IMR-90 (cell line): ENCODE results near the gene TXLNA. TPM values are rescaled to one million over a fixed set of nuclear protein-coding genes. Genes with fewer than 3 reads are reported as not detected.

Experiments used
- ATAC-seq: fragments of 200-7000 bp; cut with Tn5 transposase; 2 replicates; pipeline ENCODE4 v1.9.1; 2020; ENCODE audit warnings: low read depth, mild to moderate bottlenecking, moderate library complexity
- BruUV-seq: library from RNA; stranded (reverse); fragments of 400-500 nt; replicated peaks from 2 replicates; lab custom pipeline; 2021; lab: Mats Ljungman, UMichigan
- CTCF ChIA-PET: fragments of 300-600 bp; formaldehyde crosslinking; extraction: SDS; loops from one replicate; lab custom pipeline; 2021; ENCODE audit warnings: antibody characterized with exemption; lab: Yijun Ruan, JAX
- POLR2A ChIA-PET: fragments of 300-600 bp; sonication (Branson Sonifier 250); formaldehyde crosslinking; loops from one replicate; lab custom pipeline; 2022; ENCODE audit warnings: antibody characterized with exemption; ENCODE audit not compliant: unreplicated experiment; lab: Charles Lee
- DNase-seq: peaks from one replicate; pipeline ENCODE4 v3.0.0; 2013
- H2AFZ ChIP-seq: replicated peaks from 2 replicates; pipeline ENCODE3; 2013; ENCODE audit warnings: low read length, mild to moderate bottlenecking; ENCODE audit not compliant: poor library complexity
- H2AK5ac ChIP-seq: 2 replicates; pipeline ENCODE4 v1.6.1; 2013; ENCODE audit warnings: low read depth, low read length, inconsistent platforms
- H2AK9ac ChIP-seq: replicated peaks from 2 replicates; pipeline ENCODE3; 2013; ENCODE audit warnings: mild to moderate bottlenecking, low read depth, low read length, moderate library complexity; ENCODE audit not compliant: poor library complexity
- H2BK120ac ChIP-seq: 2 replicates; pipeline ENCODE4 v1.6.1; 2013; ENCODE audit warnings: low read depth, low read length, inconsistent platforms
- H2BK15ac ChIP-seq: 3 replicates; pipeline ENCODE4 v1.6.1; 2013; ENCODE audit warnings: low read depth, low read length, inconsistent platforms
- H2BK20ac ChIP-seq: 2 replicates; pipeline ENCODE4 v1.6.1; 2013; ENCODE audit warnings: low read depth, mild to moderate bottlenecking, inconsistent platforms, low read length, moderate library complexity
- H2BK5ac ChIP-seq: 2 replicates; pipeline ENCODE4 v1.6.1; 2013; ENCODE audit warnings: mild to moderate bottlenecking, low read depth, low read length, inconsistent platforms; ENCODE audit not compliant: poor library complexity, severe bottlenecking
- H3K14ac ChIP-seq: replicated peaks from 2 replicates; pipeline ENCODE4 v1.6.1; 2013; ENCODE audit warnings: low read depth, low read length, inconsistent platforms
- H3K18ac ChIP-seq: 2 replicates; pipeline ENCODE4 v1.6.1; 2013; ENCODE audit warnings: low read depth, low read length, control low read depth
- H3K23ac ChIP-seq: 2 replicates; pipeline ENCODE4 v1.6.1; 2013; ENCODE audit warnings: low read depth, low read length, inconsistent platforms
- H3K27ac ChIP-seq: 2 replicates; pipeline ENCODE4 v1.5.1; 2013; ENCODE audit warnings: mild to moderate bottlenecking, control low read depth, low read length; ENCODE audit not compliant: insufficient read depth
- H3K27me3 ChIP-seq: 2 replicates; pipeline ENCODE4 v1.6.1; 2013; ENCODE audit warnings: low read length; ENCODE audit not compliant: control insufficient read depth, insufficient read depth
- H3K36me3 ChIP-seq: 2 replicates; pipeline ENCODE4 v1.6.1; 2013; ENCODE audit warnings: low read length, mixed read lengths; ENCODE audit not compliant: control insufficient read depth, insufficient read depth
- H3K4ac ChIP-seq: 2 replicates; pipeline ENCODE4 v1.6.1; 2013; ENCODE audit warnings: low read depth, low read length, inconsistent platforms
- H3K4me1 ChIP-seq: 2 replicates; pipeline ENCODE4 v1.6.1; 2013; ENCODE audit warnings: low read length, mixed read lengths; ENCODE audit not compliant: control insufficient read depth, insufficient read depth
- H3K4me2 ChIP-seq: 2 replicates; pipeline ENCODE4 v1.6.1; 2013; ENCODE audit warnings: low read depth, mild to moderate bottlenecking, control low read depth, low read length, moderate library complexity
- H3K4me3 ChIP-seq: 2 replicates; pipeline ENCODE4 v1.5.1; 2013; ENCODE audit warnings: low read depth, mild to moderate bottlenecking, control low read depth, low read length, moderate library complexity; ENCODE audit not compliant: insufficient read depth
- H3K56ac ChIP-seq: 2 replicates; pipeline ENCODE4 v1.6.1; 2013; ENCODE audit warnings: low read length, inconsistent platforms; ENCODE audit not compliant: insufficient read depth; ENCODE audit errors: extremely low read depth
- H3K79me1 ChIP-seq, 2 experiments: 2 replicates each; pipeline ENCODE4 v1.6.1; 2013; ENCODE audit warnings: low read length in 2 of 2, inconsistent platforms in 1 of 2, low read depth in 1 of 2
- H3K9ac ChIP-seq: 2 replicates; pipeline ENCODE4 v1.6.1; 2013; ENCODE audit warnings: low read depth, low read length, control low read depth
- H3K9me1 ChIP-seq: 2 replicates; pipeline ENCODE4 v1.6.1; 2013; ENCODE audit warnings: low read length, inconsistent platforms; ENCODE audit not compliant: insufficient read depth
- H3K9me3 ChIP-seq: 2 replicates; pipeline ENCODE4 v1.6.1; 2013; ENCODE audit warnings: low read length; ENCODE audit not compliant: control insufficient read depth, insufficient read depth
- H4K20me1 ChIP-seq: 2 replicates; pipeline ENCODE4 v1.6.1; 2013; ENCODE audit warnings: low read length, inconsistent platforms; ENCODE audit not compliant: insufficient read depth
- H4K5ac ChIP-seq: 2 replicates; pipeline ENCODE4 v1.6.1; 2013; ENCODE audit warnings: mild to moderate bottlenecking, low read depth, low read length, control low read depth
- H4K8ac ChIP-seq, 2 experiments: 2 replicates each; pipeline ENCODE4 v1.6.1; 2013; ENCODE audit warnings: low read depth in 2 of 2, low read length in 2 of 2, control low read depth in 1 of 2, inconsistent platforms in 1 of 2
- H4K91ac ChIP-seq: 2 replicates; pipeline ENCODE4 v1.6.1; 2013; ENCODE audit warnings: low read depth, low read length, inconsistent platforms; ENCODE audit not compliant: insufficient read depth
- BHLHE40 ChIP-seq: fragments of 150-350 bp; IDR thresholded peaks from 2 replicates; pipeline ENCODE4 v1.6.1; 2016; ENCODE audit warnings: mild to moderate bottlenecking, low read depth, low read length
- CEBPB ChIP-seq: IDR thresholded peaks from 2 replicates; pipeline ENCODE4 v1.6.1; 2012; ENCODE audit warnings: low read depth, low read length, improper control_type of control experiment
- CHD1 ChIP-seq: IDR thresholded peaks from 2 replicates; pipeline ENCODE4 v1.6.1; 2012; ENCODE audit warnings: low read depth, low read length, improper control_type of control experiment
- CTCF ChIP-seq: conservative IDR thresholded peaks from 2 replicates; pipeline ENCODE4 v1.5.1; 2012; ENCODE audit warnings: mild to moderate bottlenecking, low read depth, low read length, improper control_type of control experiment
- ELK1 ChIP-seq: fragments of 150-350 bp; IDR thresholded peaks from 2 replicates; pipeline ENCODE4 v1.6.1; 2016; ENCODE audit warnings: low read depth, mild to moderate bottlenecking, low read length, moderate library complexity, borderline replicate concordance
- FOS ChIP-seq: fragments of 150-350 bp; IDR thresholded peaks from 2 replicates; pipeline ENCODE4 v1.6.1; 2016; ENCODE audit warnings: low read depth, low read length
- MAFK ChIP-seq: IDR thresholded peaks from 2 replicates; pipeline ENCODE4 v1.6.1; 2012; ENCODE audit warnings: low read depth, low read length, improper control_type of control experiment
- MAZ ChIP-seq: IDR thresholded peaks from 2 replicates; pipeline ENCODE4 v1.6.1; 2012; ENCODE audit warnings: low read depth, mild to moderate bottlenecking, low read length, improper control_type of control experiment, moderate library complexity, borderline replicate concordance
- MXI1 ChIP-seq: IDR thresholded peaks from 2 replicates; pipeline ENCODE4 v1.6.1; 2012; ENCODE audit warnings: low read depth, mild to moderate bottlenecking, low read length, moderate library complexity, borderline replicate concordance
- NFE2L2 ChIP-seq: fragments of 150-350 bp; IDR thresholded peaks from 2 replicates; pipeline ENCODE4 v1.6.1; 2016; ENCODE audit warnings: low read depth, mild to moderate bottlenecking, low read length
- POLR2A ChIP-seq: IDR thresholded peaks from 2 replicates; pipeline ENCODE4 v1.6.1; 2012; ENCODE audit warnings: mild to moderate bottlenecking, low read depth, low read length
- RAD21 ChIP-seq: IDR thresholded peaks from 2 replicates; pipeline ENCODE4 v1.6.1; 2012; ENCODE audit warnings: low read length, improper control_type of control experiment
- RCOR1 ChIP-seq: IDR thresholded peaks from 2 replicates; pipeline ENCODE4 v1.6.1; 2012; ENCODE audit warnings: mild to moderate bottlenecking, low read length, improper control_type of control experiment; ENCODE audit not compliant: insufficient replicate concordance
- RFX5 ChIP-seq: IDR thresholded peaks from 2 replicates; pipeline ENCODE4 v1.8.0; 2012; ENCODE audit warnings: low read depth, mild to moderate bottlenecking, low read length, moderate library complexity
- SMC3 ChIP-seq: fragments of 150-350 bp; IDR thresholded peaks from 2 replicates; pipeline ENCODE4 v1.6.1; 2016; ENCODE audit warnings: low read depth, mild to moderate bottlenecking, antibody characterized with exemption, low read length, moderate library complexity
- USF2 ChIP-seq: fragments of 150-350 bp; IDR thresholded peaks from 2 replicates; pipeline ENCODE4 v1.6.1; 2017; ENCODE audit warnings: mild to moderate bottlenecking, antibody characterized with exemption, low read length, low read depth
- WGBS, 2 experiments: methylation state at CpG; one replicate each; pipeline versions ENCODE4 v1.1.5 to v1.1.7; 2013; ENCODE audit warnings: missing lambda C conversion rate in 2 of 2; ENCODE audit not compliant: insufficient read length in 1 of 2; ENCODE audit errors: extremely low coverage in 2 of 2; 5-methylcytosine and 5-hydroxymethylcytosine counted together
- dilution Hi-C: fragments of 300-500 bp; cut with HindIII; formaldehyde crosslinking; loops from one replicate; pipeline ENCODE4 v1.14.3; 2018; ENCODE audit warnings: low sequenced_read_pairs; ENCODE audit not compliant: unreplicated experiment
- in situ Hi-C: fragments of 300-500 bp; cut with MboI; formaldehyde crosslinking; loops from 3 replicates; pipeline ENCODE4 v1.14.3; 2019; ENCODE audit warnings: low sequenced_read_pairs, inconsistent platforms, mixed read lengths
- intact Hi-C: fragments of 100-400 bp; cut with micrococcal nuclease; formaldehyde crosslinking; loops from 2 replicates; pipeline ENCODE4 v1.10.0; 2022
- polyA plus RNA-seq, 3 experiments: library from polyadenylated mRNA; depleted of rRNA; stranded (reverse); fragments of >200 nt; gene quantifications; 2 replicates each; pipeline ENCODE4 v1.2.3, GENCODE V29; 2012; ENCODE audit warnings: low replicate concordance in 1 of 3
- total RNA-seq: library from RNA; depleted of rRNA; stranded (reverse); fragments of >200 nt; gene quantifications from 2 replicates; pipeline ENCODE4 v1.2.3, GENCODE V29; 2012

The TXLNA gene
- total and polyA plus RNA-seq, 2 of the 4 experiments (the other 2 are of a cell fraction) = 47.6 to 102 TPM

- H3K4ac ChIP-seq = no peak overlapping the region
Measured at GRCh38 chr1:32163405-32163804, 16.1 kb upstream of the TXLNA start.

More at GRCh38 chr1:32163405-32163804, 16.1 kb upstream of the TXLNA start:
- Histone ChIP-seq H3K27me3 (no peaks in the 10 kb centered on the region), H3K56ac (no peak overlapping the region), H4K5ac (no peak overlapping the region), H2AFZ (no peak overlapping the region), H2BK15ac (no peak overlapping the region), H3K4me2 (no peak overlapping the region), H3K4me3 (no peak overlapping the region), H3K9me1 (no peaks in the 10 kb centered on the region; the same call in 1 of the 2 replicates), H2BK120ac (no peak overlapping the region), H2AK5ac (no peak overlapping the region), H3K4me1 (no peaks in the 10 kb centered on the region), H4K91ac (no peak overlapping the region), H4K8ac (no peak overlapping the region), H3K79me1 (peaks cover 8 to 12% of the 10 kb centered on the region in 2 experiments; a peak in 3 of 4 replicates), H3K9me3 (no peaks in the 10 kb centered on the region), H2BK5ac (no peak overlapping the region), H2BK20ac (no peak overlapping the region), H3K23ac (no peak overlapping the region), H3K27ac (no peak overlapping the region), H4K20me1 (no peaks in the 10 kb centered on the region), H3K18ac (no peak overlapping the region), H2AK9ac (no peak overlapping the region), H3K9ac (no peak overlapping the region), H3K14ac (no peak overlapping the region), H3K36me3 (peaks cover 56% of the 10 kb centered on the region)
- ATAC-seq (no peak), DNase-seq (no peak)
- dilution Hi-C loops = no loop called here
- no TSS peak for BruUV-seq
- POLR2A ChIA-PET = no interaction called here
- TF ChIP-seq CEBPB (no peak), CTCF (no peak), ELK1 (no peak), RCOR1 (no peak), RFX5 (no peak), MXI1 (no peak), SMC3 (no peak), MAFK (no peak), POLR2A (no peak), FOS (no peak), MAZ (no peak), USF2 (no peak), RAD21 (no peak), BHLHE40 (no peak), NFE2L2 (no peak), CHD1 (no peak)
- CTCF ChIA-PET = no interaction called here
- no CpG with 5 or more reads among the region's 2 CpGs for WGBS, 2 experiments
- in situ Hi-C loops = no loop called here
- intact Hi-C loops = no loop called here
